IMR-90 (cell line): Measurements from ENCODE around the gene BTNL2. TPM values are rescaled to one million over a fixed set of nuclear protein-coding genes. Genes with fewer than 3 reads are reported as not detected.

Experiments
- ATAC-seq: fragments of 200-7000 bp; cut with Tn5 transposase; 2 replicates; pipeline ENCODE4 v1.9.1; 2020; ENCODE audit warnings: low read depth, mild to moderate bottlenecking, moderate library complexity
- BruUV-seq: library from RNA; stranded (reverse); fragments of 400-500 nt; replicated peaks from 2 replicates; lab custom pipeline; 2021; lab: Mats Ljungman, UMichigan
- CTCF ChIA-PET: fragments of 300-600 bp; formaldehyde crosslinking; extraction: SDS; loops from one replicate; lab custom pipeline; 2021; ENCODE audit warnings: antibody characterized with exemption; lab: Yijun Ruan, JAX
- POLR2A ChIA-PET: fragments of 300-600 bp; sonication (Branson Sonifier 250); formaldehyde crosslinking; loops from one replicate; lab custom pipeline; 2022; ENCODE audit warnings: antibody characterized with exemption; ENCODE audit not compliant: unreplicated experiment; lab: Charles Lee
- DNase-seq: peaks from one replicate; pipeline ENCODE4 v3.0.0; 2013
- H2AFZ ChIP-seq: replicated peaks from 2 replicates; pipeline ENCODE3; 2013; ENCODE audit warnings: low read length, mild to moderate bottlenecking; ENCODE audit not compliant: poor library complexity
- H2AK5ac ChIP-seq: 2 replicates; pipeline ENCODE4 v1.6.1; 2013; ENCODE audit warnings: low read depth, low read length, inconsistent platforms
- H2AK9ac ChIP-seq: replicated peaks from 2 replicates; pipeline ENCODE3; 2013; ENCODE audit warnings: mild to moderate bottlenecking, low read depth, low read length, moderate library complexity; ENCODE audit not compliant: poor library complexity
- H2BK120ac ChIP-seq: 2 replicates; pipeline ENCODE4 v1.6.1; 2013; ENCODE audit warnings: low read depth, low read length, inconsistent platforms
- H2BK15ac ChIP-seq: 3 replicates; pipeline ENCODE4 v1.6.1; 2013; ENCODE audit warnings: low read depth, low read length, inconsistent platforms
- H2BK20ac ChIP-seq: 2 replicates; pipeline ENCODE4 v1.6.1; 2013; ENCODE audit warnings: low read depth, mild to moderate bottlenecking, inconsistent platforms, low read length, moderate library complexity
- H2BK5ac ChIP-seq: 2 replicates; pipeline ENCODE4 v1.6.1; 2013; ENCODE audit warnings: mild to moderate bottlenecking, low read depth, low read length, inconsistent platforms; ENCODE audit not compliant: poor library complexity, severe bottlenecking
- H3K14ac ChIP-seq: replicated peaks from 2 replicates; pipeline ENCODE4 v1.6.1; 2013; ENCODE audit warnings: low read depth, low read length, inconsistent platforms
- H3K18ac ChIP-seq: 2 replicates; pipeline ENCODE4 v1.6.1; 2013; ENCODE audit warnings: low read depth, low read length, control low read depth
- H3K23ac ChIP-seq: 2 replicates; pipeline ENCODE4 v1.6.1; 2013; ENCODE audit warnings: low read depth, low read length, inconsistent platforms
- H3K27ac ChIP-seq: 2 replicates; pipeline ENCODE4 v1.5.1; 2013; ENCODE audit warnings: mild to moderate bottlenecking, control low read depth, low read length; ENCODE audit not compliant: insufficient read depth
- H3K27me3 ChIP-seq: 2 replicates; pipeline ENCODE4 v1.6.1; 2013; ENCODE audit warnings: low read length; ENCODE audit not compliant: control insufficient read depth, insufficient read depth
- H3K36me3 ChIP-seq: 2 replicates; pipeline ENCODE4 v1.6.1; 2013; ENCODE audit warnings: low read length, mixed read lengths; ENCODE audit not compliant: control insufficient read depth, insufficient read depth
- H3K4ac ChIP-seq: 2 replicates; pipeline ENCODE4 v1.6.1; 2013; ENCODE audit warnings: low read depth, low read length, inconsistent platforms
- H3K4me1 ChIP-seq: 2 replicates; pipeline ENCODE4 v1.6.1; 2013; ENCODE audit warnings: low read length, mixed read lengths; ENCODE audit not compliant: control insufficient read depth, insufficient read depth
- H3K4me2 ChIP-seq: 2 replicates; pipeline ENCODE4 v1.6.1; 2013; ENCODE audit warnings: low read depth, mild to moderate bottlenecking, control low read depth, low read length, moderate library complexity
- H3K4me3 ChIP-seq: 2 replicates; pipeline ENCODE4 v1.5.1; 2013; ENCODE audit warnings: low read depth, mild to moderate bottlenecking, control low read depth, low read length, moderate library complexity; ENCODE audit not compliant: insufficient read depth
- H3K56ac ChIP-seq: 2 replicates; pipeline ENCODE4 v1.6.1; 2013; ENCODE audit warnings: low read length, inconsistent platforms; ENCODE audit not compliant: insufficient read depth; ENCODE audit errors: extremely low read depth
- H3K79me1 ChIP-seq, 2 experiments: 2 replicates each; pipeline ENCODE4 v1.6.1; 2013; ENCODE audit warnings: low read length in 2 of 2, inconsistent platforms in 1 of 2, low read depth in 1 of 2
- H3K9ac ChIP-seq: 2 replicates; pipeline ENCODE4 v1.6.1; 2013; ENCODE audit warnings: low read depth, low read length, control low read depth
- H3K9me1 ChIP-seq: 2 replicates; pipeline ENCODE4 v1.6.1; 2013; ENCODE audit warnings: low read length, inconsistent platforms; ENCODE audit not compliant: insufficient read depth
- H3K9me3 ChIP-seq: 2 replicates; pipeline ENCODE4 v1.6.1; 2013; ENCODE audit warnings: low read length; ENCODE audit not compliant: control insufficient read depth, insufficient read depth
- H4K20me1 ChIP-seq: 2 replicates; pipeline ENCODE4 v1.6.1; 2013; ENCODE audit warnings: low read length, inconsistent platforms; ENCODE audit not compliant: insufficient read depth
- H4K5ac ChIP-seq: 2 replicates; pipeline ENCODE4 v1.6.1; 2013; ENCODE audit warnings: mild to moderate bottlenecking, low read depth, low read length, control low read depth
- H4K8ac ChIP-seq, 2 experiments: 2 replicates each; pipeline ENCODE4 v1.6.1; 2013; ENCODE audit warnings: low read depth in 2 of 2, low read length in 2 of 2, control low read depth in 1 of 2, inconsistent platforms in 1 of 2
- H4K91ac ChIP-seq: 2 replicates; pipeline ENCODE4 v1.6.1; 2013; ENCODE audit warnings: low read depth, low read length, inconsistent platforms; ENCODE audit not compliant: insufficient read depth
- WGBS, 2 experiments: methylation state at CpG; one replicate each; pipeline versions ENCODE4 v1.1.5 to v1.1.7; 2013; ENCODE audit warnings: missing lambda C conversion rate in 2 of 2; ENCODE audit not compliant: insufficient read length in 1 of 2; ENCODE audit errors: extremely low coverage in 2 of 2; 5-methylcytosine and 5-hydroxymethylcytosine counted together
- dilution Hi-C: fragments of 300-500 bp; cut with HindIII; formaldehyde crosslinking; loops from one replicate; pipeline ENCODE4 v1.14.3; 2018; ENCODE audit warnings: low sequenced_read_pairs; ENCODE audit not compliant: unreplicated experiment
- in situ Hi-C: fragments of 300-500 bp; cut with MboI; formaldehyde crosslinking; loops from 3 replicates; pipeline ENCODE4 v1.14.3; 2019; ENCODE audit warnings: low sequenced_read_pairs, inconsistent platforms, mixed read lengths
- intact Hi-C: fragments of 100-400 bp; cut with micrococcal nuclease; formaldehyde crosslinking; loops from 2 replicates; pipeline ENCODE4 v1.10.0; 2022
- polyA plus RNA-seq, 3 experiments: library from polyadenylated mRNA; depleted of rRNA; stranded (reverse); fragments of >200 nt; gene quantifications; 2 replicates each; pipeline ENCODE4 v1.2.3, GENCODE V29; 2012; ENCODE audit warnings: low replicate concordance in 1 of 3
- total RNA-seq: library from RNA; depleted of rRNA; stranded (reverse); fragments of >200 nt; gene quantifications from 2 replicates; pipeline ENCODE4 v1.2.3, GENCODE V29; 2012
- TF ChIP-seq, protein P1 (sequence below): conservative IDR thresholded peaks from 2 replicates; pipeline ENCODE4 v1.5.1; 2012; ENCODE audit warnings: mild to moderate bottlenecking, low read depth, low read length, improper control_type of control experiment

BTNL2 gene
- total and polyA plus RNA-seq, 2 of the 4 experiments (the other 2 are of a cell fraction) = not detected

DNA sequence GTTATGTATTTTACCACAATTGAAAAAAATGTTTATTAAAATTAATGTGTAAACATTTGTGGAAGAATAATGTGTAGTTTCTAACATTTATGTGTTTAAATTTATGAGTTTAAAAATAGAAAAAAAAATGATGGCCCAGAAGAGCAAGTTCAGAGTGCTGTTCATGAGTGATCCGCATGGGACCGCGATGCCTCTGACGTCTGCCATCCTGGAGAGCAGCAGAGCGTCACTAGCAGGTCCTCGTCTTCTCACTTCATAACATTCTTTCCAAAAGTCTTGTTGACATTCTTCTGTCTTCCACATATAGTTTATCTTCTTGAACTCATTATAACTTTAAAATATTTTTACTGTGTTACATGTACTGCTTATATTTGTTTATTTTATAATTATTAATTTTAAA is 15.5 kb downstream of the BTNL2 start:
- Histone ChIP-seq H2AK9ac (no peak overlapping the region), H3K27me3 (peaks cover 10% of the 10 kb centered on the region), H3K9me3 (no peaks in the 10 kb centered on the region), H3K4ac (no peak overlapping the region), H4K8ac (no peak overlapping the region), H2BK5ac (no peak overlapping the region), H2BK20ac (no peak overlapping the region), H4K20me1 (no peaks in the 10 kb centered on the region), H3K9me1 (no peaks in the 10 kb centered on the region), H3K27ac (no peak overlapping the region), H3K14ac (no peak overlapping the region), H3K79me1 (no peaks in the 10 kb centered on the region), H3K4me2 (no peak overlapping the region), H4K5ac (no peak overlapping the region), H3K9ac (no peak overlapping the region), H2BK120ac (no peak overlapping the region), H3K56ac (no peak overlapping the region), H3K18ac (no peak overlapping the region), H2BK15ac (no peak overlapping the region), H2AFZ (no peak overlapping the region), H2AK5ac (no peak overlapping the region), H3K4me1 (no peaks in the 10 kb centered on the region), H3K23ac (no peak overlapping the region), H3K4me3 (no peak overlapping the region), H3K36me3 (no peaks in the 10 kb centered on the region), H4K91ac (no peak overlapping the region)
- no TSS peak for BruUV-seq
- CTCF ChIA-PET = no interaction called here
- intact Hi-C loops (no loop called here), in situ Hi-C loops (no loop called here), dilution Hi-C loops (no loop called here)
- no CpG with 5 or more reads among the region's 6 CpGs for WGBS, 2 experiments
- DNase-seq (no peak), ATAC-seq (no peak)
- POLR2A ChIA-PET = no interaction called here
- TF ChIP-seq, protein P1, sequence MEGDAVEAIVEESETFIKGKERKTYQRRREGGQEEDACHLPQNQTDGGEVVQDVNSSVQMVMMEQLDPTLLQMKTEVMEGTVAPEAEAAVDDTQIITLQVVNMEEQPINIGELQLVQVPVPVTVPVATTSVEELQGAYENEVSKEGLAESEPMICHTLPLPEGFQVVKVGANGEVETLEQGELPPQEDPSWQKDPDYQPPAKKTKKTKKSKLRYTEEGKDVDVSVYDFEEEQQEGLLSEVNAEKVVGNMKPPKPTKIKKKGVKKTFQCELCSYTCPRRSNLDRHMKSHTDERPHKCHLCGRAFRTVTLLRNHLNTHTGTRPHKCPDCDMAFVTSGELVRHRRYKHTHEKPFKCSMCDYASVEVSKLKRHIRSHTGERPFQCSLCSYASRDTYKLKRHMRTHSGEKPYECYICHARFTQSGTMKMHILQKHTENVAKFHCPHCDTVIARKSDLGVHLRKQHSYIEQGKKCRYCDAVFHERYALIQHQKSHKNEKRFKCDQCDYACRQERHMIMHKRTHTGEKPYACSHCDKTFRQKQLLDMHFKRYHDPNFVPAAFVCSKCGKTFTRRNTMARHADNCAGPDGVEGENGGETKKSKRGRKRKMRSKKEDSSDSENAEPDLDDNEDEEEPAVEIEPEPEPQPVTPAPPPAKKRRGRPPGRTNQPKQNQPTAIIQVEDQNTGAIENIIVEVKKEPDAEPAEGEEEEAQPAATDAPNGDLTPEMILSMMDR = no peak
